Measurements from ENCODE around the gene RUNX2. TPM values are rescaled to one million over a fixed set of nuclear protein-coding genes. Genes with fewer than 3 reads are reported as not detected.

RUNX2 gene
- total and polyA plus RNA-seq, 10 of the 15 experiments (the other 5 are each of a cell fraction or from before 2014, with no cell fraction given): 0.01 to 0.77 (median 0.15) TPM; not detected in 3

DNA sequence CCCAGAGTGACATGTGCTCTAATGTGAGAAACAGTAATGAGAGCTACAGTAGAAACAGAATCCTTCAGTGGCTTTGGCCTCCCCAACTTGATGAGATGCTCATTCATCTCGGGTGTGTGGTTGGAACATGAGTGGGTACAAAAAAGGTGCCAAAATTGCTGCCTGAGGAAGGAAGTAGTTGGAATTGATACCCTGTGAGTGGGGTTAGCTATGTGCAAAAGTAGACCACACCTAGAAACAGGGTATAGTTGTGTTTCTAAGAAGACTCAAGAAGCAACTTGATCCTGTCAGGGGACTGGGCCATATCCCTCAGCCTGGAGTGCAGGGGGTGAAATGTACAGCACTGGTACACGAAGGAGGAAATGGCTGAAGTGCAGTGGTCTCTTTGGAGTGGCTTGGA, 256.0 kb downstream of the RUNX2 start:
- H3K4me3 ChIP-seq: no peak overlapping the region
- no peak overlapping the region for H3K27ac ChIP-seq (ENCODE audit: control insufficient read depth, insufficient read depth)
- H2AFZ ChIP-seq (ENCODE audit: control insufficient read depth, low read depth, low read length): no peak overlapping the region
- ChIA-PET SMC1A (ENCODE audit: uncharacterized antibody, unreplicated experiment) (interaction anchor here (1.1 kb wide), 1 partner anchor 131 kb away, joined by 3 read pairs; no protein-coding TSS in a partner anchor), RAD21 (ENCODE audit: unreplicated experiment) (no interaction called here), CTCF (no interaction called here), POLR2A (no interaction called here)
- no peak for ATAC-seq
- in situ Hi-C loops (cut with MboI): no loop called here
- no peak for TF ChIP-seq SMAD5 (IDR thresholded peaks at IDR 0.05; ENCODE audit: low read depth)
- no peaks in the 10 kb centered on the region for H3K4me1 ChIP-seq (ENCODE audit: control insufficient read depth, insufficient read depth, low read length)
- no peaks in the 10 kb centered on the region; a peak in 1 of 4 replicates for H3K27me3 ChIP-seq (replicated peaks in 1 of 2; ENCODE audit: control insufficient read depth in 2 of 2, insufficient read depth in 2 of 2, low read length in 1 of 2)
- no TSS peak for BruUV-seq (replicated peaks)
- H3K36me3 ChIP-seq (ENCODE audit: control insufficient read depth in 2 of 2, insufficient read depth in 2 of 2, low read length in 1 of 2): no peaks in the 10 kb centered on the region
- no peaks in the 10 kb centered on the region for H3K79me2 ChIP-seq (ENCODE audit: control insufficient read depth, insufficient read depth, low read length)
- H3K4me2 ChIP-seq (ENCODE audit: control insufficient read depth, insufficient read depth): no peak overlapping the region
- no peak overlapping the region for H3K9ac ChIP-seq (ENCODE audit: control insufficient read depth, insufficient read depth, low read length)
- no peaks in the 10 kb centered on the region for H4K20me1 ChIP-seq (ENCODE audit: control insufficient read depth, insufficient read depth)
- FAIRE-seq: no peak
- WGBS (ENCODE audit: insufficient coverage, insufficient replicate concordance, low lambda C conversion rate, missing lambda C conversion rate): 0% methylated on average over 2 of the region's 2 CpGs
- no peak for DNase-seq (ENCODE audit: low read depth, low spot score)
- no peaks in the 10 kb centered on the region for H3K9me3 ChIP-seq (replicated peaks; ENCODE audit: control insufficient read depth, insufficient read depth, low read length)
- intact Hi-C loops (cut with micrococcal nuclease; ENCODE audit: unreplicated experiment): no loop called here

- no TSS peak for BruUV-seq (replicated peaks)
- Histone ChIP-seq H3K9me3 (replicated peaks; ENCODE audit: control insufficient read depth, insufficient read depth, low read length) (no peaks in the 10 kb centered on the region), H4K20me1 (ENCODE audit: control insufficient read depth, insufficient read depth) (no peaks in the 10 kb centered on the region), H3K36me3 (ENCODE audit: control insufficient read depth in 2 of 2, insufficient read depth in 2 of 2, low read length in 1 of 2) (no peaks in the 10 kb centered on the region), H3K4me2 (ENCODE audit: control insufficient read depth, insufficient read depth) (no peak overlapping the region), H3K79me2 (ENCODE audit: control insufficient read depth, insufficient read depth, low read length) (no peaks in the 10 kb centered on the region), H3K27me3 (replicated peaks in 1 of 2; ENCODE audit: control insufficient read depth in 2 of 2, insufficient read depth in 2 of 2, low read length in 1 of 2) (no peaks in the 10 kb centered on the region; a peak in 1 of 4 replicates), H3K27ac (ENCODE audit: control insufficient read depth, insufficient read depth) (no peak overlapping the region), H3K4me3 (no peak overlapping the region), H2AFZ (ENCODE audit: control insufficient read depth, low read depth, low read length) (no peak overlapping the region), H3K4me1 (ENCODE audit: control insufficient read depth, insufficient read depth, low read length) (no peaks in the 10 kb centered on the region), H3K9ac (ENCODE audit: control insufficient read depth, insufficient read depth, low read length) (no peak overlapping the region)
- ChIA-PET SMC1A (ENCODE audit: uncharacterized antibody, unreplicated experiment) (interaction anchor here (1.1 kb wide), 1 partner anchor 9 kb away, joined by 3 read pairs; no protein-coding TSS in a partner anchor), RAD21 (ENCODE audit: unreplicated experiment) (no interaction called here), POLR2A (no interaction called here), CTCF (interaction anchor here (0.7 kb wide), 1 partner anchor 151 kb away, joined by 3 read pairs; no protein-coding TSS in a partner anchor)
- 4% methylated on average over 11 of the region's 13 CpGs for WGBS (ENCODE audit: insufficient coverage, insufficient replicate concordance, low lambda C conversion rate, missing lambda C conversion rate)
- FAIRE-seq: no peak
- no peak for DNase-seq (ENCODE audit: low read depth, low spot score)
- intact Hi-C loops (cut with micrococcal nuclease; ENCODE audit: unreplicated experiment) (no loop called here), in situ Hi-C loops (cut with MboI) (no loop called here)
- no peak for TF ChIP-seq CHD4 (IDR thresholded peaks at IDR 0.05)
- TF ChIP-seq ZSCAN29 (IDR thresholded peaks at IDR 0.05): no peak
- no peak for TF ChIP-seq RELA (IDR thresholded peaks at IDR 0.05; ENCODE audit: borderline replicate concordance, partially characterized antibody)
- no peak for ATAC-seq
Measured at GRCh38 chr6:45586216-45587171, 258.4 kb downstream of the RUNX2 start.
